CD14-positive monocyte (primary cell): Measurements from ENCODE around the gene MAOA. TPM values are rescaled to one million over a fixed set of nuclear protein-coding genes. Genes with fewer than 3 reads are reported as not detected.

Experiments
- DNase-seq, 3 donors: peaks; one replicate each; pipeline ENCODE4 v3.0.0-alpha.2; 2011 to 2022
- H2AFZ ChIP-seq: 2 replicates; pipeline ENCODE4 v1.6.0; 2012; ENCODE audit warnings: mild to moderate bottlenecking, low read depth, low read length, inconsistent platforms; ENCODE audit not compliant: insufficient read depth, poor library complexity, severe bottlenecking
- H3K27ac ChIP-seq, 2 donors: 1 replicate in 1 of 2; 2 replicates in 1 of 2; pipeline ENCODE4 v1.5.1; 2012 to 2013; ENCODE audit warnings: low read length in 2 of 2, control low read depth in 1 of 2, inconsistent platforms in 1 of 2, low read depth in 1 of 2, mild to moderate bottlenecking in 1 of 2
- H3K27me3 ChIP-seq, 2 donors: one replicate each; pipeline versions ENCODE4 v1.6.0 to v1.6.1; 2011 to 2013; ENCODE audit warnings: low read length in 2 of 2; ENCODE audit not compliant: control insufficient read depth in 2 of 2, insufficient read depth in 2 of 2
- H3K36me3 ChIP-seq, 2 donors: replicated peaks in 1 of 2; 1 replicate in 1 of 2; 2 replicates in 1 of 2; pipeline versions ENCODE4 v1.5.1 to v1.6.1; 2012 to 2013; ENCODE audit warnings: low read length in 2 of 2, control low read depth in 1 of 2, inconsistent platforms in 1 of 2, mild to moderate bottlenecking in 1 of 2; ENCODE audit not compliant: insufficient read depth in 2 of 2, control insufficient read depth in 1 of 2
- H3K4me1 ChIP-seq, 2 donors: 1 replicate in 1 of 2; 2 replicates in 1 of 2; pipeline versions ENCODE4 v1.5.1 to v1.6.1; 2012 to 2013; ENCODE audit warnings: low read length in 2 of 2, control low read depth in 1 of 2, inconsistent platforms in 1 of 2, mild to moderate bottlenecking in 1 of 2, moderate library complexity in 1 of 2; ENCODE audit not compliant: insufficient read depth in 2 of 2, control insufficient read depth in 1 of 2
- H3K4me2 ChIP-seq: replicated peaks from 2 replicates; pipeline ENCODE3; 2012; ENCODE audit warnings: low read length, moderate library complexity, mild to moderate bottlenecking; ENCODE audit not compliant: poor library complexity, severe bottlenecking; ENCODE audit errors: extremely low read depth
- H3K4me3 ChIP-seq, 3 experiments: fragments of 200-600 bp in 1 of 3; sonication (generic) in 1 of 3; replicated peaks in 1 of 3; 1 replicate in 2 of 3; 2 replicates in 1 of 3; pipeline ENCODE4 v1.5.1; 2011 to 2013; ENCODE audit warnings: low read length in 3 of 3, mild to moderate bottlenecking in 3 of 3, control low read depth in 2 of 3, low read depth in 2 of 3, inconsistent platforms in 1 of 3, moderate library complexity in 1 of 3
- H3K79me2 ChIP-seq: 2 replicates; pipeline ENCODE4 v1.6.0; 2012; ENCODE audit warnings: mild to moderate bottlenecking, control low read depth, inconsistent platforms, low read length, moderate library complexity; ENCODE audit not compliant: insufficient read depth
- H3K9ac ChIP-seq: 2 replicates; pipeline ENCODE4 v1.6.0; 2017; ENCODE audit warnings: low read length, mild to moderate bottlenecking; ENCODE audit not compliant: insufficient read depth, poor library complexity, severe bottlenecking
- H3K9me3 ChIP-seq, 2 donors: replicated peaks in 1 of 2; 1 replicate in 1 of 2; 2 replicates in 1 of 2; pipeline versions ENCODE4 v1.5.1 to v1.6.1; 2012 to 2013; ENCODE audit warnings: low read length in 2 of 2, control low read depth in 1 of 2; ENCODE audit not compliant: control insufficient read depth in 1 of 2, insufficient read depth in 1 of 2
- H4K20me1 ChIP-seq: 2 replicates; pipeline ENCODE4 v1.6.0; 2012; ENCODE audit warnings: mild to moderate bottlenecking, low read length, control low read depth, moderate library complexity; ENCODE audit not compliant: insufficient read depth
- H3K27ac Mint-ChIP-seq, 7 donors: one replicate each; pipeline ENCODE4 v1.8.0; 2020; ENCODE audit warnings: mild to moderate bottlenecking in 7 of 7, mixed read lengths in 7 of 7, moderate library complexity in 6 of 7, inconsistent platforms in 2 of 7
- H3K27me3 Mint-ChIP-seq, 3 donors: one replicate each; pipeline ENCODE4 v1.8.0; 2021 to 2022; ENCODE audit warnings: low read depth in 3 of 3, mild to moderate bottlenecking in 3 of 3, mixed read lengths in 3 of 3, moderate library complexity in 3 of 3, inconsistent platforms in 1 of 3
- H3K36me3 Mint-ChIP-seq, 2 donors: one replicate each; pipeline ENCODE4 v1.8.0; 2020; ENCODE audit warnings: mixed read lengths in 2 of 2, inconsistent platforms in 1 of 2, mild to moderate bottlenecking in 1 of 2
- H3K4me1 Mint-ChIP-seq: one replicate; pipeline ENCODE4 v1.8.0; 2020; ENCODE audit warnings: mild to moderate bottlenecking, mixed read lengths
- H3K4me3 Mint-ChIP-seq, 2 donors: one replicate each; pipeline ENCODE4 v1.8.0; 2020; ENCODE audit warnings: mild to moderate bottlenecking in 2 of 2, mixed read lengths in 2 of 2, moderate library complexity in 1 of 2
- H3K9me3 Mint-ChIP-seq, 7 donors: one replicate each; pipeline ENCODE4 v1.8.0; 2020 to 2022; ENCODE audit warnings: mixed read lengths in 7 of 7, mild to moderate bottlenecking in 6 of 7, moderate library complexity in 6 of 7, inconsistent platforms in 2 of 7
- CTCF ChIP-seq: fragments of 200-600 bp; IDR thresholded peaks from one replicate; pipeline ENCODE4 v1.8.0; 2022; ENCODE audit warnings: antibody characterized with exemption, mild to moderate bottlenecking
- WGBS: methylation state at CpG from one replicate; pipeline ENCODE4 v1.1.5; 2013; ENCODE audit warnings: missing lambda C conversion rate; ENCODE audit not compliant: insufficient coverage; 5-methylcytosine and 5-hydroxymethylcytosine counted together
- intact Hi-C, 2 donors: fragments of 100-400 bp; cut with micrococcal nuclease; formaldehyde crosslinking; loops; one replicate each; pipeline versions ENCODE4 v1.15.0 to v1.15.1; 2023
- polyA plus RNA-seq, 3 donors: library from polyadenylated mRNA; depleted of rRNA in 1 of 3; unstranded in 2 of 3; stranded (reverse) in 1 of 3; fragments of 300-500 nt in 2 of 3; fragments of >200 nt in 1 of 3; fragmentation: Illumina TruSeq in 2 of 3; gene quantifications; 1 replicate in 2 of 3; 2 replicates in 1 of 3; pipeline ENCODE4 v1.2.3, GENCODE V29; 2012 to 2021

Gene MAOA
- polyA plus RNA-seq, 3 donors = 0.11 to 0.56 (median 0.15) TPM

DNA sequence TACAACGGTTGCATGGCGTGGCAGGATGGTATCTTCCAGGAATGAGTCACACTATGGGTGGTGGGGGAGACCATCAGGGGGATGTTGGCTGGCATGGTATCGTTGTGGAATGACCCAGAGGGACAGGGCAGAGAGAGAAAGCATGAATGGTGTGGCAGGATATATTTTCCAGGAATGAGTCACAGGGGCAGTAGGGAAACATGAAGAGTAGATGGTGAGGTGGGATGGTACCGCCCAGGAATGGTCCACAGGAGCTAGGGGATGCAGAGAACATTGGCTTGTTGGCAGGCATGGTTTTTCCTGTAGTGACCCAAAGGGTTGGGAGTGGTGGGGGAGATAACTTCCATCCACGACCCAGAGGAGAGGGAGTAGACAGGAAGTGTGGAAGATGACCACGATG lies 62.4 kb downstream of the MAOA start:
- 90% methylated on average over 6 of the region's 6 CpGs for WGBS
- Mint-ChIP-seq H3K36me3 (no peaks in the 10 kb centered on the region), H3K27me3 (no peaks in the 10 kb centered on the region), H3K4me1 (no peaks in the 10 kb centered on the region), H3K4me3 (no peak overlapping the region), H3K9me3 (peaks cover 0 to 11% (median 6%) of the 10 kb centered on the region in 7 donors), H3K27ac (no peak overlapping the region)
- intact Hi-C loops = no loop called here
- no peak for DNase-seq
- TF ChIP-seq CTCF = no peak
- no peaks in the 10 kb centered on the region for H3K79me2 ChIP-seq
- H3K4me3 ChIP-seq = no peak overlapping the region
- H3K27ac ChIP-seq = no peak overlapping the region
- no peak overlapping the region for H3K9ac ChIP-seq
- H3K27me3 ChIP-seq = no peaks in the 10 kb centered on the region
- no peaks in the 10 kb centered on the region for H4K20me1 ChIP-seq
- H3K4me2 ChIP-seq = no peak overlapping the region
- H3K9me3 ChIP-seq = peaks cover 32 to 44% of the 10 kb centered on the region in 2 donors
- H2AFZ ChIP-seq = no peak overlapping the region
- no peaks in the 10 kb centered on the region for H3K36me3 ChIP-seq
- no peaks in the 10 kb centered on the region for H3K4me1 ChIP-seq

- H4K20me1 ChIP-seq = no peaks in the 10 kb centered on the region
- Mint-ChIP-seq H3K9me3 (peaks cover 0 to 11% (median 6%) of the 10 kb centered on the region in 7 donors), H3K27me3 (no peaks in the 10 kb centered on the region), H3K4me1 (no peaks in the 10 kb centered on the region), H3K4me3 (no peak overlapping the region), H3K36me3 (no peaks in the 10 kb centered on the region), H3K27ac (no peak overlapping the region)
- no peak overlapping the region for H3K4me2 ChIP-seq
- no peak for DNase-seq
- TF ChIP-seq CTCF = no peak
- no peak overlapping the region for H3K27ac ChIP-seq
- H2AFZ ChIP-seq = no peak overlapping the region
- no peaks in the 10 kb centered on the region for H3K36me3 ChIP-seq
- H3K79me2 ChIP-seq = no peaks in the 10 kb centered on the region
- H3K4me3 ChIP-seq = no peak overlapping the region
- intact Hi-C loops = no loop called here
- no peaks in the 10 kb centered on the region for H3K27me3 ChIP-seq
- no peaks in the 10 kb centered on the region for H3K4me1 ChIP-seq
- H3K9me3 ChIP-seq = peaks cover 30 to 44% of the 10 kb centered on the region in 2 donors
- WGBS = no CpG with 5 or more reads among the region's 1 CpG
- no peak overlapping the region for H3K9ac ChIP-seq
Observed at GRCh38 chrX:43718956-43719355, 62.9 kb downstream of the MAOA start.
